Measurements from ENCODE around the gene KIF6. TPM values are rescaled to one million over a fixed set of nuclear protein-coding genes. Genes with fewer than 3 reads are reported as not detected.

The KIF6 gene
- polyA plus RNA-seq, 3 donors = not detected

DNA sequence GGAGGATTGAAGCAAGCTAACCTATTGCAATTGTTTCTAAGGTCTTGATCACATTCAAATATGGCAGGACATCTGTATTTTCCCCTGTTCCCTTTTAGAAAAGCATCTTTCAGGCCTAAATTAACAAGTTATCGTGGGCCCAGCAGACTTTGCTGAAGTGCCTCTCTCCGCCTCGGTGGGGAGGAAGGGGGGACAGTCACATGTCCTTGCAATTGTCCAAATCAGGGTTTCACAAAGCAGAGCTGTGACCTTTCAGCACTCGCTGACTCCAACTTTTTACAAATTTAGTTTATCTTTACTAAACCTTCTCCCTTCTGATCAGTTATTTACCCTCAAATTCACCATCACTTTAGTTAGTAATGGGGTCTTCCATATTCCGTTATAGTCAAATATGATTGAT, 328.4 kb downstream of the KIF6 start:
- H3K27me3 ChIP-seq (ENCODE audit: control insufficient read depth in 2 of 2, insufficient read depth in 2 of 2, low read length in 2 of 2) = no peaks in the 10 kb centered on the region
- 80% methylated on average over 1 of the region's 5 CpGs for WGBS (ENCODE audit: insufficient coverage)
- Mint-ChIP-seq H3K4me1 (no peaks in the 10 kb centered on the region), H3K36me3 (no peaks in the 10 kb centered on the region), H3K4me3 (no peak overlapping the region), H3K27me3 (ENCODE audit: low read depth in 3 of 3) (peaks cover 1 to 4% (median 2%) of the 10 kb centered on the region in 3 donors), H3K27ac (no peak overlapping the region), H3K9me3 (peaks cover 0 to 2% (median 0%) of the 10 kb centered on the region in 7 donors)
- no peak overlapping the region for H2AFZ ChIP-seq (ENCODE audit: insufficient read depth, low read depth, low read length, poor library complexity, severe bottlenecking)
- H3K36me3 ChIP-seq (replicated peaks in 1 of 2; ENCODE audit: control insufficient read depth in 1 of 2, insufficient read depth in 2 of 2, low read length in 2 of 2) = no peaks in the 10 kb centered on the region
- no peak overlapping the region for H3K27ac ChIP-seq (ENCODE audit: low read depth in 1 of 2, low read length in 2 of 2)
- DNase-seq = no peak
- no peaks in the 10 kb centered on the region for H4K20me1 ChIP-seq (ENCODE audit: insufficient read depth, low read length)
- no peak overlapping the region for H3K4me3 ChIP-seq (replicated peaks in 1 of 3; ENCODE audit: low read depth in 2 of 3, low read length in 3 of 3)
- no peak overlapping the region for H3K9ac ChIP-seq (ENCODE audit: insufficient read depth, low read length, poor library complexity, severe bottlenecking)
- no peaks in the 10 kb centered on the region for H3K79me2 ChIP-seq (ENCODE audit: insufficient read depth, low read length)
- intact Hi-C loops (cut with micrococcal nuclease) = no loop called here
- no peaks in the 10 kb centered on the region for H3K4me1 ChIP-seq (ENCODE audit: control insufficient read depth in 1 of 2, insufficient read depth in 2 of 2, low read length in 2 of 2)
- TF ChIP-seq, protein P1, sequence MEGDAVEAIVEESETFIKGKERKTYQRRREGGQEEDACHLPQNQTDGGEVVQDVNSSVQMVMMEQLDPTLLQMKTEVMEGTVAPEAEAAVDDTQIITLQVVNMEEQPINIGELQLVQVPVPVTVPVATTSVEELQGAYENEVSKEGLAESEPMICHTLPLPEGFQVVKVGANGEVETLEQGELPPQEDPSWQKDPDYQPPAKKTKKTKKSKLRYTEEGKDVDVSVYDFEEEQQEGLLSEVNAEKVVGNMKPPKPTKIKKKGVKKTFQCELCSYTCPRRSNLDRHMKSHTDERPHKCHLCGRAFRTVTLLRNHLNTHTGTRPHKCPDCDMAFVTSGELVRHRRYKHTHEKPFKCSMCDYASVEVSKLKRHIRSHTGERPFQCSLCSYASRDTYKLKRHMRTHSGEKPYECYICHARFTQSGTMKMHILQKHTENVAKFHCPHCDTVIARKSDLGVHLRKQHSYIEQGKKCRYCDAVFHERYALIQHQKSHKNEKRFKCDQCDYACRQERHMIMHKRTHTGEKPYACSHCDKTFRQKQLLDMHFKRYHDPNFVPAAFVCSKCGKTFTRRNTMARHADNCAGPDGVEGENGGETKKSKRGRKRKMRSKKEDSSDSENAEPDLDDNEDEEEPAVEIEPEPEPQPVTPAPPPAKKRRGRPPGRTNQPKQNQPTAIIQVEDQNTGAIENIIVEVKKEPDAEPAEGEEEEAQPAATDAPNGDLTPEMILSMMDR (IDR thresholded peaks at IDR 0.05) = no peak
- H3K9me3 ChIP-seq (replicated peaks in 1 of 2; ENCODE audit: control insufficient read depth in 1 of 2, insufficient read depth in 1 of 2, low read length in 2 of 2) = no peaks in the 10 kb centered on the region
- no peak overlapping the region for H3K4me2 ChIP-seq (replicated peaks; ENCODE audit: extremely low read depth, low read length, poor library complexity, severe bottlenecking)

DNA sequence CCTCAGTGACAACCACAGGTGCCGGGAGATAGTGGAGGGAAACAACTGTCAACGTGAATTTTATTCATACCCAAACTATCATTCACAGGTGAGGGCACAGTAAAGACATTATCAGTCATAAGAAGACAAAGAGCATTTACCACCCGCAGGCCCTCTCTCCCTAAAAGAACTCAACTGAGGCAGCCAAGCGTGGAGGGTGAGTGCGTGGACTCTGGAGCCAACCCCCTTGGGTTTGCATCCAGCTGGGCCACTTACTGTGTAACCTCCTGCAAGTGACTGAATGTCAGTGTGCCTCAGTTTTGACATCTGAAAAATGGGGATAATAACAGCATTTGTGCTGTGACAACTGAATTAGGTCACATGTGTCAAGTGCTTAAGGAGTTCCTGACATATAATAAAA, 332.1 kb downstream of the KIF6 start:
- H3K4me1 Mint-ChIP-seq = no peaks in the 10 kb centered on the region
- DNase-seq = no peak
- H3K4me1 ChIP-seq (ENCODE audit: control insufficient read depth in 1 of 2, insufficient read depth in 2 of 2, low read length in 2 of 2) = no peaks in the 10 kb centered on the region
- H3K4me2 ChIP-seq (replicated peaks; ENCODE audit: extremely low read depth, low read length, poor library complexity, severe bottlenecking) = no peak overlapping the region
- H3K36me3 ChIP-seq (replicated peaks in 1 of 2; ENCODE audit: control insufficient read depth in 1 of 2, insufficient read depth in 2 of 2, low read length in 2 of 2) = no peaks in the 10 kb centered on the region
- no peaks in the 10 kb centered on the region for H4K20me1 ChIP-seq (ENCODE audit: insufficient read depth, low read length)
- H3K27ac Mint-ChIP-seq = no peak overlapping the region
- peaks cover 0 to 6% (median 5%) of the 10 kb centered on the region in 3 donors for H3K27me3 Mint-ChIP-seq (ENCODE audit: low read depth in 3 of 3)
- peaks cover 0 to under 1% (median 0%) of the 10 kb centered on the region in 7 donors for H3K9me3 Mint-ChIP-seq
- TF ChIP-seq, protein P1 (IDR thresholded peaks at IDR 0.05) = no peak
- no peak overlapping the region for H3K4me3 Mint-ChIP-seq
- 88% methylated on average over 4 of the region's 5 CpGs for WGBS (ENCODE audit: insufficient coverage)
- H3K27ac ChIP-seq (ENCODE audit: low read depth in 1 of 2, low read length in 2 of 2) = no peak overlapping the region
- intact Hi-C loops (cut with micrococcal nuclease) = no loop called here
- no peaks in the 10 kb centered on the region for H3K9me3 ChIP-seq (replicated peaks in 1 of 2; ENCODE audit: control insufficient read depth in 1 of 2, insufficient read depth in 1 of 2, low read length in 2 of 2)
- H3K36me3 Mint-ChIP-seq = no peaks in the 10 kb centered on the region
- no peaks in the 10 kb centered on the region for H3K27me3 ChIP-seq (ENCODE audit: control insufficient read depth in 2 of 2, insufficient read depth in 2 of 2, low read length in 2 of 2)
- no peak overlapping the region for H3K9ac ChIP-seq (ENCODE audit: insufficient read depth, low read length, poor library complexity, severe bottlenecking)
- no peak overlapping the region for H2AFZ ChIP-seq (ENCODE audit: insufficient read depth, low read depth, low read length, poor library complexity, severe bottlenecking)
- H3K79me2 ChIP-seq (ENCODE audit: insufficient read depth, low read length) = no peaks in the 10 kb centered on the region
- H3K4me3 ChIP-seq (replicated peaks in 1 of 3; ENCODE audit: low read depth in 2 of 3, low read length in 3 of 3) = no peak overlapping the region

Data from CD14-positive monocyte (primary cell).